Mesothelial cell of epicardium (in vitro differentiated cells): Measurements from ENCODE around the gene VSTM2L. TPM values are rescaled to one million over a fixed set of nuclear protein-coding genes. Genes with fewer than 3 reads are reported as not detected.

ENCODE experiments used
- DNase-seq, 2 experiments: peaks; one replicate each; pipeline ENCODE4 v3.0.0; 2021; ENCODE audit warnings: low spot score in 2 of 2; ENCODE audit not compliant: unreplicated experiment in 2 of 2
- H3K27ac Mint-ChIP-seq: 2 replicates; pipeline ENCODE4 v1.8.0; 2021; ENCODE audit warnings: mixed read lengths
- H3K27me3 Mint-ChIP-seq: 2 replicates; pipeline ENCODE4 v1.8.0; 2021; ENCODE audit warnings: low read depth, mixed read lengths
- H3K36me3 Mint-ChIP-seq: 2 replicates; pipeline ENCODE4 v1.8.0; 2021; ENCODE audit warnings: mixed read lengths
- H3K4me1 Mint-ChIP-seq: 2 replicates; pipeline ENCODE4 v1.8.0; 2021; ENCODE audit warnings: mixed read lengths
- H3K4me3 Mint-ChIP-seq: 2 replicates; pipeline ENCODE4 v1.8.0; 2021; ENCODE audit warnings: mild to moderate bottlenecking, moderate library complexity, mixed read lengths
- H3K9me3 Mint-ChIP-seq: 2 replicates; pipeline ENCODE4 v1.8.0; 2021; ENCODE audit warnings: mixed read lengths
- CTCF ChIP-seq: fragments of 200-600 bp; sonication (generic); IDR thresholded peaks from one replicate; pipeline ENCODE4 v1.5.0; 2021; ENCODE audit warnings: antibody characterized with exemption; ENCODE audit not compliant: unreplicated experiment
- total RNA-seq: library from RNA; stranded (reverse); gene quantifications from 3 replicates; pipeline ENCODE4 v1.2.1, GENCODE V29; 2021

The VSTM2L gene
- total RNA-seq, 1 donor from 2014 or later = 31.9 TPM

- Mint-ChIP-seq H3K4me3 (no peak overlapping the region), H3K36me3 (no peaks in the 10 kb centered on the region), H3K9me3 (no peaks in the 10 kb centered on the region), H3K4me1 (peaks cover 16% of the 10 kb centered on the region), H3K27me3 (peaks cover 8% of the 10 kb centered on the region), H3K27ac (no peak overlapping the region)
- DNase-seq = no peak
- TF ChIP-seq CTCF = no peak
These were observed 23.7 kb downstream of the VSTM2L start for GRCh38 chr20:37926612-37927011.

GRCh38 chr20:37927410-37928095, 24.6 kb downstream of the VSTM2L start:
- no peak for DNase-seq
- Mint-ChIP-seq H3K27ac (no peak overlapping the region), H3K4me3 (no peak overlapping the region), H3K27me3 (peaks cover 8% of the 10 kb centered on the region), H3K36me3 (peaks cover under 1% of the 10 kb centered on the region), H3K4me1 (peaks cover 16% of the 10 kb centered on the region), H3K9me3 (no peaks in the 10 kb centered on the region)
- no peak for TF ChIP-seq CTCF

- Mint-ChIP-seq H3K27me3 (peaks cover 6% of the 10 kb centered on the region), H3K4me3 (no peak overlapping the region), H3K36me3 (peaks cover 3% of the 10 kb centered on the region), H3K9me3 (no peaks in the 10 kb centered on the region), H3K27ac (peak overlapping the region; percentile 39), H3K4me1 (peaks cover 16% of the 10 kb centered on the region)
- no peak for TF ChIP-seq CTCF
- no peak for DNase-seq
These were observed 26.2 kb downstream of the VSTM2L start for GRCh38 chr20:37928996-37929682.

GRCh38 chr20:37929683-37930014, 26.7 kb downstream of the VSTM2L start:
- DNase-seq = no peak
- H3K27ac Mint-ChIP-seq = peak overlapping the region; percentile 39
- no peak overlapping the region for H3K4me3 Mint-ChIP-seq
- no peak for TF ChIP-seq CTCF
- H3K36me3 Mint-ChIP-seq = peaks cover 3% of the 10 kb centered on the region
- H3K9me3 Mint-ChIP-seq = no peaks in the 10 kb centered on the region
- peaks cover 16% of the 10 kb centered on the region for H3K4me1 Mint-ChIP-seq
- H3K27me3 Mint-ChIP-seq = peaks cover 6% of the 10 kb centered on the region

- Mint-ChIP-seq H3K9me3 (no peaks in the 10 kb centered on the region), H3K27me3 (peaks cover 6% of the 10 kb centered on the region), H3K4me1 (peaks cover 21% of the 10 kb centered on the region)
These were observed 28.4 kb downstream of the VSTM2L start for GRCh38 chr20:37931153-37931922.

More at GRCh38 chr20:37931153-37931922, 28.4 kb downstream of the VSTM2L start:
- Mint-ChIP-seq H3K27ac (no peak overlapping the region), H3K4me3 (no peak overlapping the region), H3K36me3 (peaks cover 3% of the 10 kb centered on the region)
- no peak for TF ChIP-seq CTCF
- no peak for DNase-seq
